ENCODE results near the gene SYT8.

SYT8 gene

GRCh38 chr11:1845561-1846452 lies 11.0 kb downstream of the SYT8 start:
- no peak for DNase-seq (ENCODE audit: low read depth)

- DNase-seq (ENCODE audit: low read depth): no peak
Observed at GRCh38 chr11:1846453-1846932, 11.7 kb downstream of the SYT8 start.

- no peak for DNase-seq (ENCODE audit: low read depth)
Observed at GRCh38 chr11:1847006-1847735, 12.4 kb downstream of the SYT8 start.

- no peak for DNase-seq (ENCODE audit: low read depth)
Observed at GRCh38 chr11:1847926-1848639, 13.3 kb downstream of the SYT8 start.

GRCh38 chr11:1848640-1849430 lies 14.0 kb downstream of the SYT8 start:
- no peak for DNase-seq (ENCODE audit: low read depth)

- DNase-seq (ENCODE audit: low read depth): no peak
Observed at GRCh38 chr11:1851468-1852180, 16.8 kb downstream of the SYT8 start.

GRCh38 chr11:1852271-1852876 lies 17.6 kb downstream of the SYT8 start:
- no peak for DNase-seq (ENCODE audit: low read depth)

- DNase-seq (ENCODE audit: low read depth): peak; percentile 75
Observed at GRCh38 chr11:1852877-1853276, 18.1 kb downstream of the SYT8 start, which contains the start of gene LSP1. Gene LSP1, plus strand, starts transcription at chr11:1853084. Its CDS starts 61 bp downstream, at chr11:1853145.

- DNase-seq (ENCODE audit: low read depth): no peak
Observed at GRCh38 chr11:1853376-1854131, 18.8 kb downstream of the SYT8 start.

- DNase-seq (ENCODE audit: low read depth): no peak
Observed at GRCh38 chr11:1854132-1854948, 19.6 kb downstream of the SYT8 start.

- peak; percentile 35 for DNase-seq (ENCODE audit: low read depth)
Observed at GRCh38 chr11:1854949-1855885, 20.4 kb downstream of the SYT8 start.

- no peak for DNase-seq (ENCODE audit: low read depth)
Observed at GRCh38 chr11:1855886-1856265, 21.1 kb downstream of the SYT8 start.

GRCh38 chr11:1856306-1857005 lies 21.7 kb downstream of the SYT8 start:
- DNase-seq (ENCODE audit: low read depth): no peak

GRCh38 chr11:1857064-1857463 lies 22.3 kb downstream of the SYT8 start:
- DNase-seq (ENCODE audit: low read depth): no peak

- DNase-seq (ENCODE audit: low read depth): no peak
Observed at GRCh38 chr11:1858154-1858553, 23.4 kb downstream of the SYT8 start.

- no peak for DNase-seq (ENCODE audit: low read depth)
Observed at GRCh38 chr11:1858576-1858975, 23.8 kb downstream of the SYT8 start.

- DNase-seq (ENCODE audit: low read depth): no peak
Observed at GRCh38 chr11:1859004-1859403, 24.2 kb downstream of the SYT8 start.

Measured in activated T-helper 9 cell treated with anti-CD3 and anti-CD28 coated beads, Interleukin-2, amount 50 U/mL, for 16 hours (primary cell).